ENCODE data around the gene SLC38A7. TPM values are rescaled to one million over a fixed set of nuclear protein-coding genes. Genes with fewer than 3 reads are reported as not detected.

Gene SLC38A7
- total and polyA plus RNA-seq, 2 donors (not counting 3 experiments of a cell fraction or from before 2014, with no cell fraction given): 33.2 to 44.4 TPM

DNA sequence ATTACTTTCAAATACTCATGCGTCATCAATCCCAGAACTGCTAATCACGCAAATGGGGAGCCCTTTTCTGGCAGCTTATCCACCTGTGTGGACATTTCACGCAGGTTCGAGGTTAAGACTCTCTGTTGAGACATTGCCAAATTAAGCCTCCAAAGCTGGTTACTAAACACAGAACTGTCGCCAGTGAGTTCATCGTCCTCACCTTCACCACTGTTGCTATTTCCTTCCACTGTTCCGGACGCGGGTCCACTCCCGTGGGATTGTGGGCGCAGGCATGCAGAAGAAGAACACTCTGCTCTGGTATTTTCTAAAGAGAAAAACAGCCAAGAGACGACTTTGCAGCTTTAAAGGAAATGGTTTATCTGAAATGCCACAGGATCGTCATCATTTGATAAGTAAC, 33.4 kb upstream of the SLC38A7 start:
- BruUV-seq (replicated peaks): no TSS peak
- H3K4me3 ChIP-seq (replicated peaks in 1 of 3; ENCODE audit: insufficient read depth in 1 of 3, low read depth in 1 of 3, low read length in 3 of 3): no peak overlapping the region
- FAIRE-seq (no peak), DNase-seq (ENCODE audit: low read depth, low spot score) (no peak)
- ChIA-PET CTCF (interaction anchor here (1.3 kb wide), 1 partner anchor 38 kb away, joined by 3 read pairs; no protein-coding TSS in a partner anchor), POLR2A (no interaction called here)
- H3K9ac ChIP-seq (replicated peaks; ENCODE audit: extremely low read depth, insufficient read depth, low read length): no peak overlapping the region
- TF ChIP-seq FOS (IDR thresholded peaks at IDR 0.05; ENCODE audit: borderline replicate concordance, insufficient read depth, low read length) (no peak), JUN (IDR thresholded peaks at IDR 0.05; ENCODE audit: borderline replicate concordance, insufficient read depth, insufficient read length, low read depth) (no peak), GATA2 (IDR thresholded peaks at IDR 0.05; ENCODE audit: insufficient read depth, insufficient read length, low read depth, low read length) (no peak), POLR2AphosphoS5 (IDR thresholded peaks at IDR 0.05; ENCODE audit: insufficient read depth, low read depth, low read length) (no peak)
- peaks cover 26 to 28% of the 10 kb centered on the region in 2 experiments for H3K36me3 ChIP-seq (ENCODE audit: control insufficient read depth in 2 of 2, extremely low read depth in 1 of 2, insufficient read depth in 2 of 2, low read length in 2 of 2)
- no peak overlapping the region for H3K4me2 ChIP-seq (ENCODE audit: insufficient read depth, low read length)
- H3K27me3 ChIP-seq (ENCODE audit: control insufficient read depth in 2 of 2, insufficient read depth in 2 of 2, low read length in 2 of 2): no peaks in the 10 kb centered on the region
- no peaks in the 10 kb centered on the region for H3K9me1 ChIP-seq (replicated peaks; ENCODE audit: control insufficient read depth, extremely low read depth, insufficient read depth, low read length)
- H3K79me2 ChIP-seq (ENCODE audit: control insufficient read depth, insufficient read depth, low read length): peaks cover 2% of the 10 kb centered on the region
- H3K27ac ChIP-seq (ENCODE audit: insufficient read depth, low read depth, low read length): no peak overlapping the region
- intact Hi-C loops (cut with micrococcal nuclease): no loop called here
- dilution Hi-C loops (cut with MboI; ENCODE audit: extremely low pct_ligation_motif_present, low sequenced_read_pairs): no loop called here
- no peaks in the 10 kb centered on the region for H3K9me3 ChIP-seq (replicated peaks; ENCODE audit: control insufficient read depth, insufficient read depth, low read length)
- H2AFZ ChIP-seq (ENCODE audit: low read depth, low read length): no peak overlapping the region
- H3K4me1 ChIP-seq (ENCODE audit: control insufficient read depth, extremely low read depth, insufficient read depth, low read length): no peaks in the 10 kb centered on the region
- no peaks in the 10 kb centered on the region for H4K20me1 ChIP-seq (replicated peaks; ENCODE audit: control insufficient read depth, extremely low read depth, insufficient read depth, low read length)

DNA sequence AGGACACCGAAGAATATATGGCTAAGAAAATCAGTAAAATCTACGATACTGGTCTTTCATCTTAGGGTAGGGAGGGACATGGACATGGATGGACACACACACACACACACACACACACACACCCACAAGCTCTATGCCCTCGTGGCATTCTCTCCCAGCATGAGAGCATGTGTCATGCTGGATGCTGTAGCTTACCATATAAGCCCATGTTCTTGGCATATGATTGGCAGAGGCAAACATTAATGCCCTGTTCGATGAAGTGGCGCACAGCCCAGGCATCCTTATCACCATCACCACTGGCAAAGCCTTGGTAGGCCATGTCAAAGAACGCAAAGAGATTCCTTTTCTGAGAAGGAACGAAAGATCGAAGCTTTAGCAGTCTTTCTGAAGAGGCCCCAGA, 31.9 kb upstream of the SLC38A7 start:
- Histone ChIP-seq H3K36me3 (ENCODE audit: control insufficient read depth in 2 of 2, extremely low read depth in 1 of 2, insufficient read depth in 2 of 2, low read length in 2 of 2) (peaks cover 21 to 25% of the 10 kb centered on the region in 2 experiments), H3K9ac (replicated peaks; ENCODE audit: extremely low read depth, insufficient read depth, low read length) (no peak overlapping the region), H4K20me1 (replicated peaks; ENCODE audit: control insufficient read depth, extremely low read depth, insufficient read depth, low read length) (no peaks in the 10 kb centered on the region), H3K27me3 (ENCODE audit: control insufficient read depth in 2 of 2, insufficient read depth in 2 of 2, low read length in 2 of 2) (no peaks in the 10 kb centered on the region), H2AFZ (ENCODE audit: low read depth, low read length) (no peak overlapping the region), H3K4me3 (replicated peaks in 1 of 3; ENCODE audit: insufficient read depth in 1 of 3, low read depth in 1 of 3, low read length in 3 of 3) (no peak overlapping the region), H3K27ac (ENCODE audit: insufficient read depth, low read depth, low read length) (no peak overlapping the region), H3K9me1 (replicated peaks; ENCODE audit: control insufficient read depth, extremely low read depth, insufficient read depth, low read length) (no peaks in the 10 kb centered on the region), H3K9me3 (replicated peaks; ENCODE audit: control insufficient read depth, insufficient read depth, low read length) (no peaks in the 10 kb centered on the region), H3K4me2 (ENCODE audit: insufficient read depth, low read length) (no peak overlapping the region), H3K79me2 (ENCODE audit: control insufficient read depth, insufficient read depth, low read length) (peaks cover 2% of the 10 kb centered on the region), H3K4me1 (ENCODE audit: control insufficient read depth, extremely low read depth, insufficient read depth, low read length) (no peaks in the 10 kb centered on the region)
- no peak for FAIRE-seq
- no TSS peak for BruUV-seq (replicated peaks)
- no peak for TF ChIP-seq GATA2 (IDR thresholded peaks at IDR 0.05; ENCODE audit: insufficient read depth, insufficient read length, low read depth, low read length)
- TF ChIP-seq JUN (IDR thresholded peaks at IDR 0.05; ENCODE audit: borderline replicate concordance, insufficient read depth, insufficient read length, low read depth): no peak
- TF ChIP-seq, protein P1, sequence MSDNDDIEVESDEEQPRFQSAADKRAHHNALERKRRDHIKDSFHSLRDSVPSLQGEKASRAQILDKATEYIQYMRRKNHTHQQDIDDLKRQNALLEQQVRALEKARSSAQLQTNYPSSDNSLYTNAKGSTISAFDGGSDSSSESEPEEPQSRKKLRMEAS (IDR thresholded peaks at IDR 0.05; ENCODE audit: insufficient read depth, insufficient read length): no peak
- no peak for TF ChIP-seq POLR2A (IDR thresholded peaks at IDR 0.05; ENCODE audit: low read depth, low read length)
- TF ChIP-seq MYC (IDR thresholded peaks at IDR 0.05; ENCODE audit: low read depth, low read length): no peak
- no peak for TF ChIP-seq POLR2AphosphoS5 (IDR thresholded peaks at IDR 0.05; ENCODE audit: insufficient read depth, low read depth, low read length)
- TF ChIP-seq FOS (IDR thresholded peaks at IDR 0.05; ENCODE audit: borderline replicate concordance, insufficient read depth, low read length): no peak
- TF ChIP-seq EZH2 (IDR thresholded peaks at IDR 0.05; ENCODE audit: borderline replicate concordance, low read depth, low read length, severe bottlenecking): no peak
- TF ChIP-seq, protein P2, sequence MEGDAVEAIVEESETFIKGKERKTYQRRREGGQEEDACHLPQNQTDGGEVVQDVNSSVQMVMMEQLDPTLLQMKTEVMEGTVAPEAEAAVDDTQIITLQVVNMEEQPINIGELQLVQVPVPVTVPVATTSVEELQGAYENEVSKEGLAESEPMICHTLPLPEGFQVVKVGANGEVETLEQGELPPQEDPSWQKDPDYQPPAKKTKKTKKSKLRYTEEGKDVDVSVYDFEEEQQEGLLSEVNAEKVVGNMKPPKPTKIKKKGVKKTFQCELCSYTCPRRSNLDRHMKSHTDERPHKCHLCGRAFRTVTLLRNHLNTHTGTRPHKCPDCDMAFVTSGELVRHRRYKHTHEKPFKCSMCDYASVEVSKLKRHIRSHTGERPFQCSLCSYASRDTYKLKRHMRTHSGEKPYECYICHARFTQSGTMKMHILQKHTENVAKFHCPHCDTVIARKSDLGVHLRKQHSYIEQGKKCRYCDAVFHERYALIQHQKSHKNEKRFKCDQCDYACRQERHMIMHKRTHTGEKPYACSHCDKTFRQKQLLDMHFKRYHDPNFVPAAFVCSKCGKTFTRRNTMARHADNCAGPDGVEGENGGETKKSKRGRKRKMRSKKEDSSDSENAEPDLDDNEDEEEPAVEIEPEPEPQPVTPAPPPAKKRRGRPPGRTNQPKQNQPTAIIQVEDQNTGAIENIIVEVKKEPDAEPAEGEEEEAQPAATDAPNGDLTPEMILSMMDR (IDR thresholded peaks at IDR 0.05; ENCODE audit: extremely low read depth in 1 of 2, insufficient read depth in 1 of 2, low read depth in 1 of 2, low read length in 2 of 2): no peak
- dilution Hi-C loops (cut with MboI; ENCODE audit: extremely low pct_ligation_motif_present, low sequenced_read_pairs) (no loop called here), intact Hi-C loops (cut with micrococcal nuclease) (no loop called here)
- CTCF ChIA-PET: interaction anchor here (1.1 kb wide), 1 partner anchor 40 kb away, joined by 3 read pairs; no protein-coding TSS in a partner anchor
- no peak for DNase-seq (ENCODE audit: low read depth, low spot score)
- POLR2A ChIA-PET: no interaction called here

Data from endothelial cell of umbilical vein (primary cell).